Adrenal gland (tissue), 5 donors: ENCODE measurements around the gene SZRD1.

Experiments used
- CTCF ChIP-seq, 6 experiments: fragments of 450-650 bp in 4 of 6; fragments of 200-600 bp in 2 of 6; sonication (generic) in 1 of 6; IDR thresholded peaks; 1 replicate in 5 of 6; 2 replicates in 1 of 6; pipeline versions ENCODE4 v1.5.1 to v1.8.0; 2016 to 2021; ENCODE audit warnings: antibody characterized with exemption in 6 of 6, mild to moderate bottlenecking in 2 of 6, moderate library complexity in 1 of 6
- POLR2A ChIP-seq, 2 donors: fragments of 450-650 bp; IDR thresholded peaks; one replicate each; pipeline ENCODE4 v1.6.1; 2017; ENCODE audit warnings: antibody characterized with exemption in 2 of 2, mild to moderate bottlenecking in 2 of 2, moderate library complexity in 1 of 2
- donor health status: DM: no; HTN: no; CAD: no.

DNA sequence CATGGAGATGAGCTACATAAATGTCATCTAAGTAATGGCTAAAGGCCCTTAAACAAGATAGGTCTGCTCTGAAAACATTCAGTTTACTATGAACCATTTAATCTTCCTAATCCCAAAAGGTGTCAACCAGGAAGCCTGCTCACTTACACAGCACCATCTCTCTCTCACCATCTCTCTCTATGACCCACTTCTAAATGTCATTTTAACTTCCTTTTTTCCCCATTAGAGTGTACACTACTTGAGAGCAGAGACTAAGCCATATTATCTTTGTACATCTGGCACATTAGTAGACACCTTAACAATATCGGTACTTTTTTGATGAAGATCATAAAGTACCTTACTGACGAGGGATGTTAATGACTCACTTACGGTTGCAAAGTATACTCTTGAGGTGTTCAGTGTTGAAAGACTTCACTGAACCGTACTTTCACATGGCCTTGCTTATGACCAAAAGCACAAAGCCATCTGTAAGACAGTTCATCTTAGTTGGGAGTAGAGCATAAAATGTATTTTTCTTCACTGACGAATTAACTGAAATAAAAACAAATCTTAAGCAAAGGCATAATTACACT is 40.1 kb upstream of the SZRD1 start:
- no peak for TF ChIP-seq POLR2A (IDR thresholded peaks at IDR 0.05)
- no peak for TF ChIP-seq CTCF (IDR thresholded peaks at IDR 0.05)
